Upper lobe of left lung (tissue), 6 donors: ENCODE results near the gene AFG3L2. TPM values are rescaled to one million over a fixed set of nuclear protein-coding genes. Genes with fewer than 3 reads are reported as not detected.

Source experiments
- ATAC-seq, 2 donors: fragments of 200-7000 bp; cut with Tn5 transposase; one replicate each; pipeline ENCODE4 v1.9.1; 2022; ENCODE audit warnings: mild to moderate bottlenecking in 2 of 2, moderate library complexity in 2 of 2; ENCODE audit not compliant: low FRiP score in 2 of 2
- DNase-seq, 2 donors: peaks; one replicate each; pipeline ENCODE4 v3.0.0-alpha.2; 2019 to 2020
- H3K27ac ChIP-seq, 4 donors: fragments of 200-600 bp; sonication (generic); one replicate each; pipeline ENCODE4 v1.5.1; 2016 to 2019
- H3K27me3 ChIP-seq, 4 donors: fragments of 200-600 bp; sonication (generic); one replicate each; pipeline ENCODE4 v1.5.1; 2017 to 2019
- H3K36me3 ChIP-seq, 4 donors: fragments of 200-600 bp; sonication (generic); one replicate each; pipeline ENCODE4 v1.5.1; 2016 to 2019
- H3K4me1 ChIP-seq, 4 donors: fragments of 200-600 bp; sonication (generic); one replicate each; pipeline ENCODE4 v1.5.1; 2018 to 2019
- H3K4me3 ChIP-seq, 4 donors: fragments of 200-600 bp; sonication (generic); one replicate each; pipeline ENCODE4 v1.5.1; 2017 to 2019; ENCODE audit warnings: mild to moderate bottlenecking in 2 of 4, moderate library complexity in 1 of 4
- H3K9me3 ChIP-seq, 4 donors: fragments of 200-600 bp; sonication (generic); one replicate each; pipeline ENCODE4 v1.5.1; 2018 to 2019
- CTCF ChIP-seq, 6 experiments: fragments of 450-650 bp in 4 of 6; fragments of 200-600 bp in 2 of 6; sonication (generic) in 2 of 6; IDR thresholded peaks; one replicate each; pipeline ENCODE4 v1.5.1; 2016 to 2019; ENCODE audit warnings: antibody characterized with exemption in 6 of 6
- EP300 ChIP-seq, 4 donors: sonication (generic); formaldehyde crosslinking; IDR thresholded peaks; one replicate each; pipeline ENCODE4 v1.5.1; 2017; ENCODE audit warnings: antibody characterized with exemption in 4 of 4, control low read depth in 2 of 4
- POLR2A ChIP-seq, 4 donors: fragments of 450-650 bp; IDR thresholded peaks; one replicate each; pipeline ENCODE4 v1.5.1; 2016 to 2017; ENCODE audit warnings: antibody characterized with exemption in 4 of 4, mild to moderate bottlenecking in 2 of 4
- POLR2AphosphoS5 ChIP-seq, 2 donors: sonication (generic); formaldehyde crosslinking; IDR thresholded peaks; one replicate each; pipeline ENCODE4 v1.5.1; 2017; ENCODE audit warnings: antibody characterized with exemption in 2 of 2
- WGBS, 2 donors: methylation state at CpG; one replicate each; pipeline ENCODE4 v1.1.5; 2017 to 2018; 5-methylcytosine and 5-hydroxymethylcytosine counted together
- total RNA-seq, 6 donors: library from RNA; depleted of rRNA in 4 of 6; stranded (reverse); fragments of >200 nt in 4 of 6; gene quantifications; one replicate each; pipeline versions ENCODE4 v1.1.0 to v1.2.1, GENCODE V29; 2016 to 2021
- donor health status: DM: no; HTN: no; CAD: no; lungs with moderate emphysema.
- donor health status: DM: no; HTN: yes; CAD: no; lungs with severe emphysema.

AFG3L2 gene
- total RNA-seq, 6 donors from 2014 or later = 31.3 to 55.6 (median 38.3) TPM

- ATAC-seq (peak in 1 of 2 donors; percentile 22), DNase-seq (no peak)
- H3K27me3 ChIP-seq = no peaks in the 10 kb centered on the region
- H3K9me3 ChIP-seq = no peaks in the 10 kb centered on the region
- 85 to 87% methylated on average over 9 to 10 of the region's 10 CpGs for WGBS, 2 donors
- H3K36me3 ChIP-seq = peaks cover 7 to 85% (median 39%) of the 10 kb centered on the region in 4 donors
- peaks cover 0 to 4% (median 0%) of the 10 kb centered on the region in 4 donors for H3K4me1 ChIP-seq
- H3K4me3 ChIP-seq = no peak overlapping the region
- TF ChIP-seq EP300 (IDR thresholded peaks at IDR 0.05) = no peak
- no peak for TF ChIP-seq CTCF (IDR thresholded peaks at IDR 0.05)
- TF ChIP-seq POLR2AphosphoS5 (IDR thresholded peaks at IDR 0.05) = no peak
- no peak for TF ChIP-seq POLR2A (IDR thresholded peaks at IDR 0.05)
- H3K27ac ChIP-seq = no peak overlapping the region
Measured at GRCh38 chr18:12333506-12334290, 43.3 kb downstream of the AFG3L2 start.

- ATAC-seq = no peak
- WGBS, 2 donors = 93 to 97% methylated on average over 4 of the region's 4 CpGs
- TF ChIP-seq EP300 (IDR thresholded peaks at IDR 0.05) (no peak), POLR2A (IDR thresholded peaks at IDR 0.05) (no peak), POLR2AphosphoS5 (IDR thresholded peaks at IDR 0.05) (no peak)
- H3K4me1 ChIP-seq = peaks cover 0 to 10% (median 0%) of the 10 kb centered on the region in 4 donors
- H3K27ac ChIP-seq = no peak overlapping the region
- no peak for DNase-seq
- no peaks in the 10 kb centered on the region for H3K27me3 ChIP-seq
- H3K9me3 ChIP-seq = no peaks in the 10 kb centered on the region
- no peak overlapping the region for H3K4me3 ChIP-seq
- peaks cover 4 to 85% (median 48%) of the 10 kb centered on the region in 4 donors for H3K36me3 ChIP-seq
Measured at GRCh38 chr18:12330766-12331165, 46.3 kb downstream of the AFG3L2 start.

GRCh38 chr18:12329125-12329698 lies 47.8 kb downstream of the AFG3L2 start:
- no peak overlapping the region for H3K27ac ChIP-seq
- ATAC-seq (no peak), DNase-seq (no peak)
- H3K27me3 ChIP-seq = no peaks in the 10 kb centered on the region
- H3K4me1 ChIP-seq = peaks cover 0 to 6% (median 0%) of the 10 kb centered on the region in 4 donors
- H3K4me3 ChIP-seq = no peak overlapping the region
- H3K9me3 ChIP-seq = no peaks in the 10 kb centered on the region
- 91 to 94% methylated on average over 9 to 11 of the region's 11 CpGs for WGBS, 2 donors
- H3K36me3 ChIP-seq = peaks cover 14 to 85% (median 57%) of the 10 kb centered on the region in 4 donors
- TF ChIP-seq EP300 (IDR thresholded peaks at IDR 0.05) (no peak), POLR2A (IDR thresholded peaks at IDR 0.05) (no peak), CTCF (IDR thresholded peaks at IDR 0.05) (no peak), POLR2AphosphoS5 (IDR thresholded peaks at IDR 0.05) (no peak)

- no peak overlapping the region for H3K27ac ChIP-seq
Measured at GRCh38 chr18:12328179-12328823, 48.7 kb downstream of the AFG3L2 start.

More at GRCh38 chr18:12328179-12328823, 48.7 kb downstream of the AFG3L2 start:
- DNase-seq (no peak), ATAC-seq (peak in 1 of 2 donors; percentile 19)
- Histone ChIP-seq H3K4me1 (peaks cover 0 to 6% (median 0%) of the 10 kb centered on the region in 4 donors), H3K4me3 (no peak overlapping the region), H3K27me3 (no peaks in the 10 kb centered on the region), H3K36me3 (peaks cover 14 to 83% (median 48%) of the 10 kb centered on the region in 4 donors), H3K9me3 (no peaks in the 10 kb centered on the region)
- TF ChIP-seq POLR2AphosphoS5 (IDR thresholded peaks at IDR 0.05) (no peak), CTCF (IDR thresholded peaks at IDR 0.05) (peak in 4 of 6 experiments; percentile 2 to 8 (median 4)), POLR2A (IDR thresholded peaks at IDR 0.05) (no peak), EP300 (IDR thresholded peaks at IDR 0.05) (no peak)
- 90 to 96% methylated on average over 2 to 4 of the region's 4 CpGs for WGBS, 2 donors
